GM18858 (cell line): ENCODE results near the gene SCTR.
A peak's percentile ranks its signal among the peaks of the same experiment; 100 is the strongest.

Experiments used
- ATAC-seq: cut with Tn5 transposase; IDR thresholded peaks from one replicate; pipeline ENCODE4 v1.9.1; 2021; ENCODE audit not compliant: unreplicated experiment

The SCTR gene

DNA sequence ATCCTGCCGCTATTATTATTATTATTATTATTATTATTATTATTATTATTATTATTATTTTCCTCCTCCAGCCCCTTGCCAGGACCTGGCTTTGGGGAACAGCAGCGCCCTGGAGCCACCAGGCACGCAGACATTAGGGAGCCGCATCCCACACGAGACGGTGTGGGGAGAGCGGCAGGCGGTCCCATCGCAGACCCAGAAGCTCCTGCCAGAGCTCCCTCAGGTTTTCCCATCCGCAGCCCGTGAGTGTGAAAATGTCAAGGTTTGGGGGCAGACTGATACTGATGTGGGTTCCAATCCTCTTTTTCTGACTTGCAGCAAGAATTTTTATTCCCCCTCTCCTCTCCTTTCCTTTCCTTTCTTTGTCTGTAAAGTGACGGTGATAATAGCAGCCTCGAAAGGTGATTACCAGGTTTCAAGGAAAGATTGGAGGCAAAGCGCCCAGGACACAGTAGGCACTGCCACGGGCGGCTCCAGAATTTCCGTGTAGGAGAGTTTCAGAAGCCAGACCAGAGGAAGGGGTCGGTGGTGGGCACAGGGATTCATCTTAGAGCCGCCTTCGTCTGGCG, 816 bp downstream of the SCTR start:
- no peak for ATAC-seq

DNA sequence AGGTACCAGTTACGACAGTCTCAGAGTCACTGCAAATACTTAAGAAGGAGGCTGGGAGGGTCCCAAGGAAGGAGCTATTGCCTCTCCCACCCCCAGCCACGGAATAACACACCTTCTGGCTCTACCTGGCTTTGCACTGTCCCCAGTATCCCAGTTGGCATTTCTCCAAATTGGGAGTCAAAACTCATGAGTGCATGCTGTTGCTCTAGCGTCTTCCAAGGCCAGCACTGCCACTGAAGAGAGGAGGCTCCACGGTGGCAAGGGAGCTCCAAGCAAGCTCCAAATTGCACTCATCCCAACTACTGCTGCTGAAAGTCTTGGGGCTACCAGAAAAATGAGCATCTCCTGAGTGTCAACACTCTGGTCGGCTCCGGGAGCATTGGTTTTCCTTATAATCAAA, 1.6 kb downstream of the SCTR start:
- no peak for ATAC-seq

DNA sequence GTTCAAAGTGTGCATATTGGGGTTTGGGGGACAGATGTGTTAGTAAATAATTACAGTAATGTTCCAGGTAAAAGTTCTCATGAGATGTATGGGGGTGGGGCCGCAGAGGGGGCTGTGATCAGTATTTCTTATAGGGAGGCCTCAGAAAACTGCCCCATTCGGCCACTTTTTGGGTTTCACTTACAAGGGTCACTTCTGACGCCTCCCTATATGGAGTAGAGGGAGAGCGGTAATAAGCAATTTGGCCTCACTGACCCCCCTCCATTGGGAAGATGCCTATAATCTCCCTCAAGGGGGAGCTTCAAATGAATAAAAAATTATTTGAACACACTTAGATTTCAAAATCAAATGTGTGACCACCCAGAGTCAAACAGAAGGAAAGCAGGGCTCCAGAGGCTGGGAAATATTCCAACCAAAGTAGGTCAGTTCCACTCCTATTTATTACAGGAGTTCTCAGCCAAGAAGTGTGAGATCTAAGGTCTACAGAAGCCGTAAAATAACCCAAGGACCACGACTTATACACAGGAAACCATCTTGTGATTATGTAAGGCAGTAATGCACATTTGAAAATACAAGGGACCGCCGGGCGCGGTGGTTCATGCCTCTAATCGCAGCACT, 2.7 kb downstream of the SCTR start:
- no peak for ATAC-seq

DNA sequence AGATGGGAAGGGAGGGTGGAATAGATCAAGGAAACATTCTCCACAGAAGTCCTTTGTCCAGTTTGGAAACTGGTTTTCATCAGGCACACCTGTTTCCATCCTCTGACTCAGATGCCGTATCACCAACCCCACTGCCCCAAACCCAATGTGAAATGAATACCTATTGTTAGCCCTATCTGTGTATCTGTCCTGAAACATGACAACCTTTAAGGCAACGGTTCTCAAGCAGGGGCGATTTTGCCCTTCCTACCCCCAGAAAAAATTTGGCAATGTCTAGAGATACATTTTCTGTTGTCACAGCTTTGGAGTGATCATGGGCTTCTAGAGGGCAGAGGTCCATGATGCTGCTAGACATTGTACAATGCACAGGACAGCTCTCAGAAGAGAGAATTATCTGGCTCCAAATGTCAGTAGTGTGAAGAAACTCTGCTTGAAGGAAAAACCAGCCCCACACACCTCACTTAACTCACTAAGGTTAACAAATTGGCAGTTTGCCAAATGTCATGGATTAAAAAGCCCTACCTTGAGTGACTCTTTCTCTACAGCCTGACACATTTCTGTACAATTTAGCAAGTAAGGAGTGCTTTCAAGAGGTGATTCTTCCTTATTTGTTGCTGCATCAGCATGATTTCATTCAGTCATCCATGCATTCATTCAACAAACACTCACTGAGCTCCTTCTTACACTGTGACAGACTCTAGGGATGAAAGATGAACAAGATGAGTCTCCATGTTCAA, 3.4 kb downstream of the SCTR start:
- no peak for ATAC-seq

DNA sequence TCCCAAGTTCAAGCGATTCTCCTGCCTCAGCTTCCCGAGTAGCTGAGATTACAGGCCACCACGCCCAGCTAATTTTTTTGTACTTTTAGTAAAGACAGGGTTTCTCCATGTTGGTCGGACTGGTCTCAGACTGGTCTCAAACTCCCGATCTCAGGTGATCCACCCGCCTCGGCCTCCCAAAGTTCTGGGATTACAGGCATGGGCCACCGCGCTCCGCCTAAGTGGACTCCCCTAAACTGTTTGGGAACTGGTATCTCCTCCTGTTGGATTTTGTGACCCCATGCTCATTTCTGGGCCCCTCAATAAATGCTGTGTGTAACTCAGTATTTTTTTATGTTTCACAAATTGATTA, 5.2 kb downstream of the SCTR start:
- no peak for ATAC-seq

DNA sequence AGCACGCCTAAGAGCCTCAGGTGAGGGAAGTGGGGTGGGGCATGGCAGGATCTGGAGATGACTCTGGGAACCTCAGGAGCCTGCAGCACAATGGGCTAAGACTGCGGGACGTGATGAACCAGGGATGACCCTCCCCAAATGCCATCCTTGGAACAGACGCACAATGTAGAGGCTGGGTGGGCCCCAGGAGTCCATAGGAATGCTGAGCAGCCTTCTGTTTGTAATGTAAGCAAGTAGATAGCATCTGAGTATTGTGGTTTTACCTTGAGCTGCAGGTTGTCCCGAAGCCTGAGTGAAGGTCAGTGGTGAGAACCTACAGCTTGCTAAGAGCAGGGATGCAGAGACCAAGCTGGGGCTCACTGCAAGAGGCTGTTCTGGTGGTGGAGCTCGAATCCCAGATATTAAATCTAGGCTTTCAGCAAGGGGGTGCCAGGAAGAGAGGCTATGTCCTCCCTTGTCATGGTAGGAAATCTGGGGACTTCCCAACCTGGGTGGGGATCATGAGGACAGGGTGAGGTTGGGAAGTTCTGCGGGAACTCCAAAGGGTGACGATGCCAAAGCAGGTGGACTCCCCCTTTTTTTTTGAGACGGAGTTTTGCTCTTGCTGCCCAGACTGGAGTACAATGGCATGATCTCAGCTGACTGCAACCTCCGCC, 5.8 kb downstream of the SCTR start:
- no peak for ATAC-seq

DNA sequence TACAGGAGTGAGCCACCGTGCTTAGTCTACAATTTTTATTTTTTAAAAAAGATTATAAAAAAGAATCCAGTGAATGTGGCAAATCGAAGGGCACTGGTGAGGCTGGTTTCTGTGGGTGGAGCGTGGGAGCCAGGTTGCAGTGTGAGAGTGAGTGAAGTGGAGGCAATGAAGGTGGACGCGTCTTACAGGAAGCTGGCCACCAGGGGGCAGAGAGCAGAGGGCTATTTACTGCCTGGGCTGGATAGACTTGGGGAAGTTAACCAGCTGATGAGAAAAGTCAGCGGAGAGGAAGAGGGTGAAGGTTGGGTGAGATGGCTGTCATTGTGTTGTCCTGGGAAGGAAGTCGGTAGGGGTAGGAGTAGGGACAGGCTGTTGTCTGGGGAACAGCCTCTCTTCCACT, 6.8 kb downstream of the SCTR start:
- ATAC-seq, result peak; percentile 73

DNA sequence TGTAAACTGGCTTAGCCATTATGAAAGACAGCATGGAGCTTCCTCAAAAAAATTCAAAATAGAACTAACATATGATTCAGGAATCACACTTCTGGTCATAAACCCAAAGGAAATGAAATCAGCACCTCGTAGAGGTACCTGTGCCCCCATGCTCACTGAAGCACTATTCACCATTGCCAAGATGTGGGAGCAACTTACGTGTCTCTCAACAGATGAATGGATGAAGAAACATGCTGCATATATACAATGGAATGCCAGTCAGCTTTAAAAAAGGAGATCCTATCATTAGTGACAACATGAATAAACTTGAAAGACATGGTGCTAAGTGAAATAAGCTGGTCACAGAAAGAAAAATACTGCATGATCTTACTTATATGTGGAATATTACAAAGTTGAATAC, 8.2 kb downstream of the SCTR start:
- ATAC-seq, result no peak

DNA sequence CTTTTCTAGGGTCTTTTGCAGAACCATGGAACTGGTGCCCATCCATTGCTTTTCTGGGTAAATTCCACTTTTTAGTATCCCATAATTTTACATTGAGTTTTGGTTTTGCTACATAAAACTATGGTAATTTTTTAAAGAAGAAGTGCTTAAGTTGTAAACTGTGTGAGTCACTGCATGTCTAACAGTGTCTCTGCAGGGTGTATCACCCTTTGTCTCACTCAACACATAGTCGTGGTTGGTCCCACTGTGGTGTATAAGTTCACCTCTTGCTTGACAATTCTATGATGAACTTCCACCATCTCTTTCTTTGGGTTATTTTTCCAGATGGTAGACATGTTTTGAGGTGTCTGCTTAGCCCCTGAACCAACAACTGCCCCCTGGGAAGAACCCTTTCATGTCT, 10.5 kb downstream of the SCTR start:
- no peak for ATAC-seq

DNA sequence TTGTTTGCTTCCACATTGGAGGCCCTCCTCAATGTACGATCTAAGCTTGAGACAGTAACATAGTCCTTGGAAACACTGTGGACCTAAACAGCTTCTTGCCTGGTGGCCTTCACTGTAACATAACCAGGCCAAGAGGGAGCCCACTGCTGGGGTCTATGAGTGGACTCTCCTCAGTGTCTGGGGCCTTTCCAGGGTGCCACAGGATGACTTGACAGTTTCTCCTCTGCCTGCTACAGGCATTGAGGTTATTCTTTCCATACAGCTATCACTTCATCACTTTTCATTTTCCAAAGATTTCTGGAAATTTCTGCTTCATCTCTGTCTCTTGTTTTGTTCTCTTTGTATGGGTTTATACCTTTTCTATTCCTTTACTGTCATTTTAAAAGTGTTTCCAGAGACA, 11.3 kb downstream of the SCTR start:
- no peak for ATAC-seq

DNA sequence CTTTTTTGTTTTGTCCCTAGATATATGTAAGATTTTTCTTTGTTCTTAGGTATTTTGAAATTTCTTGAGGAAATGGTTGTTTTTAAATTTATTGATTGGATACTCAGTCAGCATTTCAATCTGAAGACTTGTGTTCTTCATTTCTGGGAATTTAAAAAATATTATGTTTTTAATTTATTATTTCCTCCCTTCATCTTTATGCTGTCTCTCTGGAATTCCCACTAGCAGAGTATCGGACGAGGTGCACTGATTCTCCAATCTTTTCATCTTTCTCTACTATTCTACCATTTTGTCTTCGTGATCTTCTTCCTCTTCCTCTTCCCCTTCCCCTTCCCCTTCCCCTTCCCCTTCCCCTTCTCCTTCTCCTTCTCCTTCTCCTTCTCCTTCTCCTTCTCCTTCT, 12.3 kb downstream of the SCTR start:
- no peak for ATAC-seq

DNA sequence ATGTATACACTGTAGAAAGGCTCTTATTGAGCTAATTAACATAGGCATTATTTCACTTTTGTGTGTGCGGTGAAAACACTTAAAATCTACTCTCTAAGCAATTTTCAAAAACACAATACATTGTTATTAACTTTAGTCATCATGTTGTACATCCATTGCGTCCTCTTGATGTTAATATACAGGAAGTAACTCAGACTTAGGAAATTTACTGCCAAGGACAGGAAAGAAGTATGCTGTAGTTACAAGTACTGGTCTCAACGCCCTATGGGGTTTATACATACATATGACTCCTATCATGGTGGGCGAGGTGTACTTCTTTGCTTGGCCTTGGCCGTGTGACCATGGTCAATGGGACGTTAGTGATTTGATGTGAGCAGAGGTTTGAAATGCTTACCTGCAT, 15.5 kb downstream of the SCTR start:
- no peak for ATAC-seq

DNA sequence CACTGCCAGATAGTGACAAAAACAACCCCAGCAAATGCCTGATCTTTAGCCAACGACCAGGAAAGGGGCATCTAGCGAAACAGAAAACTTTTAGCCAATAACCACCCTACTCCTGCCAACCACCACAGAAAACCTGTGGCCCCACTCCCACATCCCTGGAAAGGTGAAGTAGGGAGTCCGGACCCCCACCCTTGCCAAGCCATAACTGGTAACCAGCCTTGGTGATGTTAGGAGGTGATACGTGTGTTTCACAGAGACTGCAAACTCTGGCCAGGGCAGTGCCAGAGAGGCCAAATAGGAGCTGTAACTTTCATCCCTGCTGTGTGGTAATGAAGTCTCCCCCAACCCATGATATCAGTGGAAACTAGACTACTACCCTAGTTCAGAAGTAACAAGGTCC, 27.6 kb downstream of the SCTR start:
- ATAC-seq, result no peak

DNA sequence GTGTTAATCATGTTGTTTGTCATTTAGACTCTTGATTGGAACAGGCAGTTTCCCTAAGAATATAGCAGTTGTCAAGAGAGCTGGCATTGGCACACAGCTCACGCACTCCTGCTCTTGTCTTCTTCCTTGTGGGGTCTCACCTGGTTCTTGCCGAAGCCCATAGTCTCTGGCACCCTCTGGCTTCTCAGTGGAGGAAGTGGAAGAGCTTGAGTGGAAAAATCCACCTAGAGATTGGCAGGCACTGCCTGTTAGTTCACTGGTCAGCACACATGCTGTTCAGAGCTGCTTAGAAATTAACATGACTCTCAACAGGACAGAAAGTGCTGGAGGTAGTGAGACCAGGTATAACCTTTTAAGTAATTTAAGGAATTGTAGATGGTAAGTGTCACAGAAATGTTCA, 28.3 kb downstream of the SCTR start:
- no peak for ATAC-seq

DNA sequence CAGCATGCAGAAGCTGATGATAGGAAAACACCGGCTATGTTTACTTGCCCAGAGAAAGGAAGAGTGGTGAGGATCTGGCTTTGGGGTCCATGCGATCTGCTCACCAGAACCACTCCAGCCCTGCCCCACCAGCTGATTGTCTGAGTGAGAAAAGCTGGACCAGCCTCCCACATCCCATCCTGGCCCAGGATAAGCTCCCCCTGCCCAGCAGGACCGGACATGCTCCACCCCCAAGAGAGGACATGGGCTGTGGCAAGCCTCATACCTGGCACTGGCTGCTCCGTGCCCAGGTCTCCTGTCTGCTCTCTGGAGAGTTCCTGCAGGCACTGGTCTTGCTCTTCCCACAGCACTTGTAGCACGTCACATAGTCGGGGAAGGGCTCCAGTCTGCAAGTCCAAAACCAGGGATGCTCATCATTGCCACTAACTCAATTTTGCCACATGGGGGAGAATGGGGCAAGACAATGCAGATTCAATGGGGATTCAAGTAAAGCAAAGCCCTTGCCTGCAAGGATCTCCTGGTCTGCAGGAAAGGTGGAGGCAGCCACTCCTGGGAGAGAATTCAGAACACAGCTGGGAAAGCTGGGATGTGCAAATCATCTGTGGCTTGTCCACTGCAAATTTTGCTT, 30.0 kb downstream of the SCTR start:
- no peak for ATAC-seq

DNA sequence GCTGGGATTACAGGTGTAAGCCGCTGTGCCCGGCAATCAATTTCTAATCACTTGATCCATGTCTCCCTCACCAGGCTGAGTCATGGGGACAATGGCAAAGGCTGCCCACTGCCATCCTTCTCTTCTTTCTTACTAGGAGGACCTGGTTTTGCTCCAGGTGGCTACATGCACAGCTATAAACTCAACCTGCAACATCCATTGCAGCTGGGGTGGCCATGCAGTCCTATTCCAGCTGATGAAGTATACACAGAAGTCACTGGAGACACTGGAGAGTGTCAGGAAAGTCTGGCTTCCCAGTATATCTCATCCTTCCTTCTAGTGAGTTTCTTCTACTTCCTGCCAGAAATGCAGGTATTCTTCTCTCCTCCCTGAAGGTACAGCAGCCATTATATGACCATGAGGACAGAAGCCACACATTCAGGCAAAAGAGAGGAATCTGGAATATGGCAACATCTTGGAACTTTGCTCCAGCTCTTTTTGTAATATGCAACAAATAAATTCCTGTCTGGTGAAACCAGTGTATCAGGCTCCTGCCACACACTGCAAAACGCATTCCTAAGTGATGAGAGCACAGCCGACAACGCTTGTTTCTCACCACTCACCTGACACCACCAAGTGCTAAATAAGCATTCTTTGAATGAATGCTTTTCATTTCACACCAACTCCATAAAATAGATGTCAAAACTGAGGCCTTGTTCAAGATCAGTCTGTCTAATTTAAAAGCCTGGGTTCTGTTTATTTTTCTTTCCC, 32.3 kb downstream of the SCTR start:
- no peak for ATAC-seq

DNA sequence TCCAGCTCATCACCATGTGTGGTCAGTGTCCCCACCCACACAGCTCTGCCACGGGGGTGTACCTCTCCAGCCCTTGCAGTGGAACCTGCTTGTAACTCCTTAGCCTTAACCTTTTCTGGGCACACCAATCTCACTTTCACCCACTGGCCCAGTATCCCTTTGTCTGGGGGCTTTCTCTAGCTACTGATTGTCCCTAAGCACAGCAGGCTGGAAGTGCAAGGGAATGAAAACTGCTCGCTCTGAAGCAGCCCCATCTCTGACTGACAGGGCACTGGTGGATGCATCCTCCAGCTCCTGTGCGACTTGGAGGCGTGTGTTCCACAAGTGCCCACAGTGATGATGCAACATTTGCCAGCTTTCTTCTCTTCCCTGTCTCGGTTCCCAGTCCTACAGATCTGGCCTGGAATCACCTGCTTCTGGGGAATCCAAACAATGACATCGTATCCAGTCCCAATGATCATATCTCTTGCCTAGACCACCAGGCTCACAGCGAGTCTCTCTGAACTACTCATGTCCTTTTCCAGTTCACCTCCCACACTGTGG, 33.6 kb downstream of the SCTR start:
- no peak for ATAC-seq

DNA sequence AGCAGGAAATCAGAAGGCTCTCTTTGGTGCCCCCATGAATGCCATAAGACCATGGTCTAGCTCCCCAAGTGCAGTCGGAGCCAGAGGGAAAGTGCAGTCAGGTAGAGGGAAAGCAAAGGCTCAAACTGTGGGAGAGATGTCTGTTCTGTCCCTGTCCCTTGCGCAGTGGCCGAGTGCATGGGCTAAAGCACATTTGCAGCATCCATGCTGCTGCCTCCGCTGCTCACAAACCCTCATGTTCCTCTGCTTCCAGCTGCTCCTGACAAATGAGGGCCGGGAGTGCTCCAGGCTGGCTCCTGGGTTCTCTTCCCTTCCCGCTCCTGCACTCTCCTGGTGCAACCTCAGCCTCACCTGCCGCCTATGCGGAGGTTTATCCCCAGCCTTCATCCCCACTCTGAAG, 34.2 kb downstream of the SCTR start:
- ATAC-seq, result no peak

DNA sequence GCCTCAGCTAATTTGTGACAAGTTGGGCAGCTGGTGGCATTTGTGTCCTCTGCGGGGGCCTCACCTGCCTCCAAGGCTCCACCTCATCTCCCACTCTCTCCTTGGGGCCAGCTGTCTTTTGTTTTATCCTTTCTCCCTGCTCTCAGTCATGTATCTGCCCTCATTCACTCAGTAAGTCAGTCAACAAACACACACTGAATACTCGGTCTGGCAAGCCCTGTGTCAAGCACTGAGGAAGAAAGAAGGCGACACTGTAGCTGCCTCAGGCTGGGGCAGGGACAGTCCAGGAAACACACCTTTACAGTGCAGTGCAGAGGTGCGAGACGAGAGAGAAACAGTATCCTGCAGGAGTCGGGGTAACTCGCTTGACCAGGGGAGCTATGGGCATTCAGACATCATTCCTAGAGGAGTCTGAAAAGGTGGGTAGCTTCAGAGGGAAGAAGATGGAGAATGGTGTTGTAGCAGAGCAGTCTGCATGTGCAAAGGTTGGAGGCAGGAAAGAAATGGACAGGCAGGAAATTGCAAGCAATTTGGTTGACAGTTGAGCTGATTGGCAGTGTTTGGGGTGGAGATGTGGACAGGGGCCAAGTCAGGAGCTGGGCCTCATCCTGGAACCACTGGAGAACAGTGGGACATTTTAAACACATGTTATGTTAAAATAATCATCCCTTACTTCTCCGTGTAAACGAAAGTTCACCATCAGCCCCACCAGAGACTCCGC, 34.9 kb downstream of the SCTR start:
- no peak for ATAC-seq
